ENCODE results near the gene FUZ. TPM values are rescaled to one million over a fixed set of nuclear protein-coding genes. Genes with fewer than 3 reads are reported as not detected.

Gene FUZ
- polyA plus RNA-seq, 1 of the 3 experiments (the other 2 are of a cell fraction), result 29.9 TPM

DNA sequence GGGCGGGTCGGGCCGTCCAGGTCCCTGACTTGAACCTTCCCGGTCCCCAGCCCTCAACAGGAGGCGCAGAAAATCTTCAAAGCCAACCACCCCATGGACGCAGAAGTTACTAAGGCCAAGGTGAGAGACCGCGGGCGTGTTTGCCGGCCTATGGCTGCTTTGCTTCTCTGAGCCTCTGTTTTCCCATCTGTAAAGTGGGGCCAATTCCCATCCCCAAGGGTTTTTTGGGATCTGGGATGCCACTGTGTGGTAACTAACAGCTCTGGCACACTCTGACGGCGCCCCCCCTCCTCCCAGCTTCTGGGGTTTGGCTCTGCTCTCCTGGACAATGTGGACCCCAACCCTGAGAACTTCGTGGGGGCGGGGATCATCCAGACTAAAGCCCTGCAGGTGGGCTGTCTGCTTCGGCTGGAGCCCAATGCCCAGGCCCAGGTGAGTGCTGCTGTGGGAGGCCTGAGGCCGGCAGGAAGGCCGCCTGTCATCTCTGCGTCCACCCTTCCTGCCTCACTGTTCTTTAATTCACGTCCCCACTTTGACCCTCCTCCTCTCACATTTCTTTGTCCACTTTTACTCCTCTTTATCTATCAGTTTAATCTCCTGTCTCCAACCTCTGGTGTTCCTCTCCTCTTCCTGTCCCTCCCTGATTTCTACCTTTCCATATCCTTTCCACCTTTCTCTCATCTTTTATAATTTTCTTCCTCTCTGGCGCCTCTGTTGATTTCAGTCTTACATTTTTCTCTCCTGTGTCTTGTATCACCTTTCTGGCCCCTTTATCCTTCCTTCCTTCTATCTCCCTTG lies 7.1 kb downstream of the FUZ start:
- H3K36me3 ChIP-seq (replicated peaks in 1 of 2; ENCODE audit: control insufficient read depth in 1 of 2, insufficient read depth in 2 of 2, low read length in 1 of 2), result peaks cover 8 to 23% of the 10 kb centered on the region in 2 experiments
- 93% methylated on average over 18 of the region's 20 CpGs for WGBS (ENCODE audit: low lambda C conversion rate)
- DNase-seq, result no peak
- H3K9me3 ChIP-seq, result no peaks in the 10 kb centered on the region
- H3K27me3 ChIP-seq (ENCODE audit: insufficient read depth), result no peaks in the 10 kb centered on the region
- peaks cover 7 to 28% of the 10 kb centered on the region in 2 experiments; a peak in 3 of 4 replicates for H3K4me1 ChIP-seq (ENCODE audit: control insufficient read depth in 1 of 2, insufficient read depth in 2 of 2, low read depth in 1 of 2, low read length in 1 of 2)
- no peak overlapping the region for H3K27ac ChIP-seq (ENCODE audit: low read depth in 2 of 2, low read length in 1 of 2)
- no peak overlapping the region for H3K4me2 ChIP-seq
- CTCF ChIA-PET, result no interaction called here
- no peak overlapping the region for H2AFZ ChIP-seq (ENCODE audit: low read depth)
- no peak overlapping the region for H3K9ac ChIP-seq
- peaks cover 20% of the 10 kb centered on the region for H3F3A ChIP-seq (replicated peaks; ENCODE audit: insufficient read depth)
- H4K20me1 ChIP-seq (ENCODE audit: insufficient read depth), result peaks cover 4% of the 10 kb centered on the region; the same call in 1 of the 2 replicates
- H3K9me2 ChIP-seq, result no peaks in the 10 kb centered on the region
- TF ChIP-seq MEF2A (IDR thresholded peaks at IDR 0.05; ENCODE audit: borderline replicate concordance, low read depth), result no peak
- TF ChIP-seq RCOR1 (IDR thresholded peaks at IDR 0.05; ENCODE audit: low read length), result no peak
- no peak for TF ChIP-seq GATA2 (CRISPR knock-in tag; IDR thresholded peaks at IDR 0.05)
- TF ChIP-seq FOXM1 (IDR thresholded peaks at IDR 0.05; ENCODE audit: low read depth), result no peak
- no peak for TF ChIP-seq JUND (IDR thresholded peaks at IDR 0.05)
- TF ChIP-seq NRF1 (IDR thresholded peaks at IDR 0.05; ENCODE audit: low read depth, low read length), result no peak
- TF ChIP-seq FOXJ3 (CRISPR knock-in tag; IDR thresholded peaks at IDR 0.05), result no peak
- TF ChIP-seq USF2 (IDR thresholded peaks at IDR 0.05; ENCODE audit: borderline replicate concordance, low read depth, low read length), result no peak
- no peak for TF ChIP-seq RFX5 (IDR thresholded peaks at IDR 0.05; ENCODE audit: low read length)
- TF ChIP-seq TEAD4 (IDR thresholded peaks at IDR 0.05; ENCODE audit: borderline replicate concordance, insufficient read depth), result no peak
- TF ChIP-seq MAX (IDR thresholded peaks at IDR 0.05; ENCODE audit: low read depth), result no peak
- TF ChIP-seq REST (IDR thresholded peaks at IDR 0.05; ENCODE audit: low read depth, low read length), result no peak
- TF ChIP-seq CTCF (IDR thresholded peaks at IDR 0.05), result no peak
- TF ChIP-seq NFIC (IDR thresholded peaks at IDR 0.05; ENCODE audit: borderline replicate concordance), result no peak
- POLR2A ChIA-PET, result interaction anchor here (1.0 kb wide), 1 partner anchor 8 kb away, joined by 3 read pairs; no protein-coding TSS in a partner anchor
- no peaks in the 10 kb centered on the region for H3K79me2 ChIP-seq (ENCODE audit: insufficient read depth)
- H3K4me3 ChIP-seq (ENCODE audit: low read depth in 2 of 2, low read length in 1 of 2), result no peak overlapping the region

Data from SK-N-SH (cell line).